Activated CD4-positive, alpha-beta T cell treated with anti-CD3 and anti-CD28 coated beads, Interleukin-2, amount 10 ng/mL, durations not matched to agents 24 days and 14 days (primary cell): Measurements from ENCODE around the gene CEP72. TPM values are rescaled to one million over a fixed set of nuclear protein-coding genes. Genes with fewer than 3 reads are reported as not detected.

Experiments used
- DNase-seq: peaks from one replicate; pipeline ENCODE4 v3.0.0; 2022
- H3K27ac Mint-ChIP-seq: one replicate; pipeline ENCODE4 v1.8.0; 2022; ENCODE audit warnings: mild to moderate bottlenecking, mixed read lengths
- H3K27me3 Mint-ChIP-seq: one replicate; pipeline ENCODE4 v1.8.0; 2022; ENCODE audit warnings: mixed read lengths
- H3K36me3 Mint-ChIP-seq: one replicate; pipeline ENCODE4 v1.8.0; 2022; ENCODE audit warnings: low read depth, mild to moderate bottlenecking, mixed read lengths
- H3K4me1 Mint-ChIP-seq: one replicate; pipeline ENCODE4 v1.8.0; 2021; ENCODE audit warnings: mixed read lengths
- H3K4me3 Mint-ChIP-seq: one replicate; pipeline ENCODE4 v1.8.0; 2022; ENCODE audit warnings: mild to moderate bottlenecking, moderate library complexity, mixed read lengths
- H3K9me3 Mint-ChIP-seq: one replicate; pipeline ENCODE4 v1.8.0; 2021; ENCODE audit warnings: mixed read lengths
- intact Hi-C: fragments of 100-400 bp; cut with micrococcal nuclease; formaldehyde crosslinking; loops from one replicate; pipeline ENCODE4 v1.15.1; 2023
- total RNA-seq: library from RNA; stranded (reverse); gene quantifications from 2 replicates; pipeline ENCODE4 v1.2.3, GENCODE V29; 2022

CEP72 gene
- total RNA-seq, 1 donor from 2014 or later: 36.0 TPM

GRCh38 chr5:647311-647710 is 35.2 kb downstream of the CEP72 start:
- no peak for DNase-seq
- Mint-ChIP-seq H3K9me3 (no peaks in the 10 kb centered on the region), H3K4me1 (no peaks in the 10 kb centered on the region), H3K4me3 (no peak overlapping the region), H3K27me3 (no peaks in the 10 kb centered on the region), H3K27ac (no peak overlapping the region), H3K36me3 (peaks cover 25% of the 10 kb centered on the region)
- intact Hi-C loops: no loop called here

- no peak overlapping the region for H3K27ac Mint-ChIP-seq
- H3K27me3 Mint-ChIP-seq: no peaks in the 10 kb centered on the region
- no peak for DNase-seq
- H3K4me1 Mint-ChIP-seq: no peaks in the 10 kb centered on the region
- peaks cover 27% of the 10 kb centered on the region for H3K36me3 Mint-ChIP-seq
- intact Hi-C loops: no loop called here
- H3K4me3 Mint-ChIP-seq: no peak overlapping the region
- no peaks in the 10 kb centered on the region for H3K9me3 Mint-ChIP-seq
Measured at GRCh38 chr5:647727-648126, 35.6 kb downstream of the CEP72 start.

GRCh38 chr5:651296-652022 is 39.3 kb downstream of the CEP72 start:
- no peak for DNase-seq
- H3K36me3 Mint-ChIP-seq: peaks cover 24% of the 10 kb centered on the region

GRCh38 chr5:652023-652515 is 39.9 kb downstream of the CEP72 start:
- no peaks in the 10 kb centered on the region for H3K9me3 Mint-ChIP-seq
- no peak overlapping the region for H3K4me3 Mint-ChIP-seq
- H3K36me3 Mint-ChIP-seq: peaks cover 23% of the 10 kb centered on the region
- no peaks in the 10 kb centered on the region for H3K27me3 Mint-ChIP-seq
- no peak for DNase-seq
- no peak overlapping the region for H3K27ac Mint-ChIP-seq
- H3K4me1 Mint-ChIP-seq: no peaks in the 10 kb centered on the region
- intact Hi-C loops: no loop called here

More at GRCh38 chr5:651296-652022, 39.3 kb downstream of the CEP72 start:
- Mint-ChIP-seq H3K27me3 (no peaks in the 10 kb centered on the region), H3K27ac (no peak overlapping the region), H3K9me3 (no peaks in the 10 kb centered on the region), H3K4me3 (no peak overlapping the region), H3K4me1 (no peaks in the 10 kb centered on the region)
- intact Hi-C loops: no loop called here

DNA sequence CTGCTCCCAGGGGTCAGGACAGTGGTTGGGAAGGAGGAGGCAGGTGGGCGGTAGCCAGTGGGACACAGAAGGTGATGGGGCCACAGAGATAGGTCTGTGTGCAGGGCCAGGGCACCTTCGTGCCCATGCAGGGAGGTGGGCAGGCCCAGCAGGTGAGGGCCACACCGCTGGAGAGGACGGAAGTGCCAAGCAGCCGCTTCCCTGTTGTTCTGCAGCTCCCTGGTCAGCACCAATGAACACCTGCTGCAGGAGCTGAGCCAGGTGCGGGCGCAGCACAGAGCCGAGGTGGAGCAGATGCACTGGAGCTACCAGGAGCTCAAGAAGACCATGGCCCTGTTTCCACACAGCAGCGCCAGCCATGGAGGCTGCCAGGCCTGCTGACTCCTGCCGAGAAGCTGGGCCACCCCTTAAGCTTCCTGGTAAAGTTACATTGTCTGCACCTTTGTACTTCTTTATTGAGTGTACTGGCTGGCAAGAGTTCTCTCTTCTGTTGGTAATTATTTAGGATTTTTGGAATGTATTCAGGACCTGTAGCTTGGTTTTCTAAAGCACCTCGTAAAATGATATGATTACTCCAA is 40.7 kb downstream of the CEP72 start:
- peaks cover 27% of the 10 kb centered on the region for H3K36me3 Mint-ChIP-seq
- no peaks in the 10 kb centered on the region for H3K9me3 Mint-ChIP-seq
- H3K4me3 Mint-ChIP-seq: no peak overlapping the region
- no peaks in the 10 kb centered on the region for H3K27me3 Mint-ChIP-seq
- DNase-seq: no peak
- intact Hi-C loops: no loop called here
- H3K4me1 Mint-ChIP-seq: no peaks in the 10 kb centered on the region
- no peak overlapping the region for H3K27ac Mint-ChIP-seq

GRCh38 chr5:654071-654778 is 42.1 kb downstream of the CEP72 start:
- Mint-ChIP-seq H3K4me3 (no peak overlapping the region), H3K4me1 (no peaks in the 10 kb centered on the region), H3K27ac (no peak overlapping the region), H3K9me3 (no peaks in the 10 kb centered on the region), H3K27me3 (no peaks in the 10 kb centered on the region), H3K36me3 (peaks cover 32% of the 10 kb centered on the region)
- no peak for DNase-seq
- intact Hi-C loops: no loop called here

DNA sequence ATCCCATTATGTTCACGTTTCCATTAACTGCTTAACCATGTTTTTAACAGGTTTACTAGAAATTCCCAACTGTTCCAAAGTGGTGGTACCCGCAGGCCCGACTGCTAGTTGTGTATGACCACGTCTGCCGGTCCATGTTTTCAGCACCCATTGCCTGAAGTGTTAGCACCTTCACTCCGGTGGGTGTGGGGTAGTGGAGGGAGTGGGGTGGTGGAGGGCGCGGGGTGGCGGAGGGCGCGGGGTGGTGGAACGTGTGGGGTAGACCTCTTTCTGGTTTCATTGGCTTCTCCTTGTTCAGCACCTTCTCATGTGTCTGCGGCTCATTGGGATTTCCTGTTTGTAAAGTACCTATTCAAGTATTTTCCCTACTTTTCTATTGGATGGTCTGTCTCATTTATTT is 43.3 kb downstream of the CEP72 start:
- H3K27ac Mint-ChIP-seq: no peak overlapping the region
- no peaks in the 10 kb centered on the region for H3K9me3 Mint-ChIP-seq
- intact Hi-C loops: no loop called here
- H3K36me3 Mint-ChIP-seq: peaks cover 39% of the 10 kb centered on the region
- H3K4me3 Mint-ChIP-seq: no peak overlapping the region
- no peak for DNase-seq
- H3K4me1 Mint-ChIP-seq: no peaks in the 10 kb centered on the region
- H3K27me3 Mint-ChIP-seq: no peaks in the 10 kb centered on the region

DNA sequence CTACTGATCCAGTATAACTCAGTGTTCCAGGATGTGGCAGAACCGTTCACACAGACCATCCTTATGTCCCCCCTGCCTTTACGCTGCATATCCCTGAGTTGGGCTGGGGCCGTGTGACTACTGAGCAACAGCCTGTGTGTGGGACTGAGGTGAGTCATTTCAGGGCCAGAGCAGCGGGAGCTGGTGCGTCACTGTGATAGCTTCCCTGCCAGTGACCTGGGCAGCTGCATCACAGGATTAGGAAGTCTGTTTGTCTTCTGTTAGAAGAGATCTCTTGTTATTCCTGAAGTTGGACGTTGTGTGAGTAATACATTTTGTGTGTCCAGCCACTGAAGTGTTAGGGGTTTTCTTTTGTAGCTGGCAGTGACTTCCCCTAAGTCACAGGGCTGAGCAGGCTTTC is 45.4 kb downstream of the CEP72 start:
- H3K4me3 Mint-ChIP-seq: no peak overlapping the region
- H3K27ac Mint-ChIP-seq: no peak overlapping the region
- H3K4me1 Mint-ChIP-seq: no peaks in the 10 kb centered on the region
- H3K36me3 Mint-ChIP-seq: peaks cover 40% of the 10 kb centered on the region
- H3K9me3 Mint-ChIP-seq: no peaks in the 10 kb centered on the region
- DNase-seq: no peak
- intact Hi-C loops: no loop called here
- no peaks in the 10 kb centered on the region for H3K27me3 Mint-ChIP-seq

- Mint-ChIP-seq H3K27ac (no peak overlapping the region), H3K4me1 (no peaks in the 10 kb centered on the region), H3K27me3 (no peaks in the 10 kb centered on the region), H3K9me3 (no peaks in the 10 kb centered on the region), H3K36me3 (peaks cover 39% of the 10 kb centered on the region), H3K4me3 (no peak overlapping the region)
- intact Hi-C loops: no loop called here
- no peak for DNase-seq
Measured at GRCh38 chr5:658103-658502, 46.0 kb downstream of the CEP72 start.

- no peaks in the 10 kb centered on the region for H3K27me3 Mint-ChIP-seq
- peaks cover 30% of the 10 kb centered on the region for H3K36me3 Mint-ChIP-seq
- no peaks in the 10 kb centered on the region for H3K4me1 Mint-ChIP-seq
- DNase-seq: no peak
- no peak overlapping the region for H3K27ac Mint-ChIP-seq
- H3K4me3 Mint-ChIP-seq: no peak overlapping the region
- intact Hi-C loops: no loop called here
- H3K9me3 Mint-ChIP-seq: no peaks in the 10 kb centered on the region
Measured at GRCh38 chr5:659496-660263, 47.5 kb downstream of the CEP72 start.

- Mint-ChIP-seq H3K27ac (no peak overlapping the region), H3K27me3 (no peaks in the 10 kb centered on the region), H3K4me1 (no peaks in the 10 kb centered on the region), H3K4me3 (no peak overlapping the region), H3K36me3 (peaks cover 28% of the 10 kb centered on the region), H3K9me3 (no peaks in the 10 kb centered on the region)
- DNase-seq: no peak
- intact Hi-C loops: no loop called here
Measured at GRCh38 chr5:660491-661030, 48.4 kb downstream of the CEP72 start.

- H3K4me1 Mint-ChIP-seq: no peaks in the 10 kb centered on the region
- no peak overlapping the region for H3K27ac Mint-ChIP-seq
- intact Hi-C loops: no loop called here
- H3K9me3 Mint-ChIP-seq: no peaks in the 10 kb centered on the region
- no peak for DNase-seq
- peaks cover 30% of the 10 kb centered on the region for H3K36me3 Mint-ChIP-seq
- H3K27me3 Mint-ChIP-seq: no peaks in the 10 kb centered on the region
- H3K4me3 Mint-ChIP-seq: no peak overlapping the region
Measured at GRCh38 chr5:661891-662750, 50.0 kb downstream of the CEP72 start.
